Endothelial cell of umbilical vein (primary cell): ENCODE results near the gene LNX2. TPM values are rescaled to one million over a fixed set of nuclear protein-coding genes. Genes with fewer than 3 reads are reported as not detected.

Source experiments
- BruUV-seq: library from RNA; stranded (reverse); fragments of 400-500 nt; replicated peaks from 2 replicates; lab custom pipeline; 2021; lab: Mats Ljungman, UMichigan
- CTCF ChIA-PET: fragments of 300-600, 350-600 bp; sonication (Branson Sonifier 250); formaldehyde crosslinking; loops from one replicate; lab custom pipeline; 2021; ENCODE audit warnings: antibody characterized with exemption, inconsistent platforms; lab: Charles Lee
- POLR2A ChIA-PET: fragments of 300-600, 350-600 bp; sonication (Branson Sonifier 250); formaldehyde crosslinking; loops from one replicate; lab custom pipeline; 2021; ENCODE audit warnings: antibody characterized with exemption, inconsistent platforms; lab: Charles Lee
- DNase-seq: peaks from one replicate; pipeline ENCODE4 v3.0.0-alpha.2; 2011; ENCODE audit warnings: low read depth, low spot score
- FAIRE-seq: peaks from 2 replicates; lab custom pipeline; 2011; peaks lifted over from hg19 to GRCh38; lab: Jason Lieb, UNC
- H2AFZ ChIP-seq: 2 replicates; pipeline ENCODE4 v1.6.0; 2012; ENCODE audit warnings: low read depth, low read length, control low read depth, inconsistent platforms
- H3K27ac ChIP-seq: 2 replicates; pipeline ENCODE4 v1.5.1; 2011; ENCODE audit warnings: low read depth, mild to moderate bottlenecking, control low read depth, low read length, moderate library complexity; ENCODE audit not compliant: insufficient read depth
- H3K27me3 ChIP-seq, 2 experiments: 2 replicates each; pipeline versions ENCODE4 v1.6.0 to v1.6.1; 2011; ENCODE audit warnings: low read length in 2 of 2, mixed read lengths in 1 of 2; ENCODE audit not compliant: control insufficient read depth in 2 of 2, insufficient read depth in 2 of 2
- H3K36me3 ChIP-seq, 2 experiments: 2 replicates in 1 of 2; 3 replicates in 1 of 2; pipeline ENCODE4 v1.5.1; 2011; ENCODE audit warnings: low read length in 2 of 2, mild to moderate bottlenecking in 1 of 2, moderate library complexity in 1 of 2; ENCODE audit not compliant: control insufficient read depth in 2 of 2, insufficient read depth in 2 of 2; ENCODE audit errors: extremely low read depth in 1 of 2
- H3K4me1 ChIP-seq: 3 replicates; pipeline ENCODE4 v1.5.1; 2011; ENCODE audit warnings: mild to moderate bottlenecking, low read length; ENCODE audit not compliant: control insufficient read depth, insufficient read depth; ENCODE audit errors: extremely low read depth
- H3K4me2 ChIP-seq: 2 replicates; pipeline ENCODE4 v1.6.1; 2011; ENCODE audit warnings: low read length, control low read depth, mixed read lengths; ENCODE audit not compliant: insufficient read depth
- H3K4me3 ChIP-seq, 3 experiments: fragments of 200-600 bp in 1 of 3; sonication (generic), shearing (Covaris generic) in 1 of 3; replicated peaks in 1 of 3; 2 replicates each; pipeline ENCODE4 v1.5.1; 2011 to 2016; ENCODE audit warnings: control low read depth in 3 of 3, low read length in 3 of 3, mild to moderate bottlenecking in 2 of 3, inconsistent platforms in 1 of 3, low read depth in 1 of 3, moderate library complexity in 1 of 3; ENCODE audit not compliant: insufficient read depth in 1 of 3
- H3K79me2 ChIP-seq: 2 replicates; pipeline ENCODE4 v1.6.0; 2012; ENCODE audit warnings: low read length, inconsistent platforms; ENCODE audit not compliant: control insufficient read depth, insufficient read depth
- H3K9ac ChIP-seq: replicated peaks from 2 replicates; pipeline ENCODE3; 2011; ENCODE audit warnings: low read length, control low read depth; ENCODE audit not compliant: insufficient read depth; ENCODE audit errors: extremely low read depth
- H3K9me1 ChIP-seq: replicated peaks from 3 replicates; pipeline ENCODE4 v1.6.0; 2011; ENCODE audit warnings: mild to moderate bottlenecking, low read length; ENCODE audit not compliant: control insufficient read depth, insufficient read depth; ENCODE audit errors: extremely low read depth
- H3K9me3 ChIP-seq: replicated peaks from 2 replicates; pipeline ENCODE4 v1.5.1; 2012; ENCODE audit warnings: low read length, inconsistent platforms; ENCODE audit not compliant: control insufficient read depth, insufficient read depth
- H4K20me1 ChIP-seq: replicated peaks from 2 replicates; pipeline ENCODE3; 2011; ENCODE audit warnings: mild to moderate bottlenecking, low read length; ENCODE audit not compliant: control insufficient read depth, insufficient read depth; ENCODE audit errors: extremely low read depth
- CTCF ChIP-seq, 2 donors: IDR thresholded peaks; 1 replicate in 1 of 2; 2 replicates in 1 of 2; pipeline ENCODE4 v1.5.1; 2011; ENCODE audit warnings: low read length in 2 of 2, mild to moderate bottlenecking in 2 of 2, moderate library complexity in 2 of 2, control low read depth in 1 of 2, inconsistent platforms in 1 of 2, low read depth in 1 of 2; ENCODE audit not compliant: insufficient read depth in 1 of 2; ENCODE audit errors: extremely low read depth in 1 of 2
- EZH2 ChIP-seq: IDR thresholded peaks from 2 replicates; pipeline ENCODE4 v1.6.1; 2012; ENCODE audit warnings: borderline replicate concordance, low read depth, mild to moderate bottlenecking, moderate library complexity, low read length, inconsistent platforms; ENCODE audit not compliant: severe bottlenecking
- FOS ChIP-seq: IDR thresholded peaks from 2 replicates; pipeline ENCODE4 v1.6.1; 2011; ENCODE audit warnings: mild to moderate bottlenecking, low read length, moderate library complexity, borderline replicate concordance; ENCODE audit not compliant: insufficient read depth
- GATA2 ChIP-seq: IDR thresholded peaks from 2 replicates; pipeline ENCODE4 v1.7.0; 2011; ENCODE audit warnings: low read depth, mild to moderate bottlenecking, moderate library complexity, mixed read lengths, low read length; ENCODE audit not compliant: insufficient read length, insufficient read depth
- JUN ChIP-seq: IDR thresholded peaks from 2 replicates; pipeline ENCODE4 v1.6.1; 2011; ENCODE audit warnings: borderline replicate concordance, low read depth; ENCODE audit not compliant: insufficient read length, insufficient read depth
- MYC ChIP-seq: IDR thresholded peaks from one replicate; pipeline ENCODE4 v1.6.1; 2011; ENCODE audit warnings: mild to moderate bottlenecking, low read depth, low read length
- POLR2A ChIP-seq: IDR thresholded peaks from 2 replicates; pipeline ENCODE4 v1.6.1; 2012; ENCODE audit warnings: low read depth, mild to moderate bottlenecking, control low read depth, low read length
- POLR2AphosphoS5 ChIP-seq: IDR thresholded peaks from 2 replicates; pipeline ENCODE4 v1.6.1; 2012; ENCODE audit warnings: low read depth, mild to moderate bottlenecking, control low read depth, low read length, moderate library complexity; ENCODE audit not compliant: insufficient read depth
- dilution Hi-C: fragments of 300-500 bp; cut with MboI; formaldehyde crosslinking; loops from one replicate; pipeline ENCODE4 v1.15.0; 2019; ENCODE audit warnings: low sequenced_read_pairs; ENCODE audit not compliant: extremely low pct_ligation_motif_present
- intact Hi-C: fragments of 100-400 bp; cut with micrococcal nuclease; formaldehyde crosslinking; loops from one replicate; pipeline ENCODE4 v1.10.0; 2022
- polyA plus RNA-seq, 4 experiments: library from polyadenylated mRNA; depleted of rRNA in 3 of 4; stranded (reverse) in 3 of 4; unstranded in 1 of 4; fragments of >200 nt; gene quantifications; 2 replicates each; pipeline versions ENCODE4 v1.2.1 to v1.2.3, GENCODE V29; 2011 to 2012; ENCODE audit warnings: missing spikeins in 1 of 4
- total RNA-seq: library from RNA; stranded (reverse); gene quantifications from 2 replicates; pipeline ENCODE4 v1.2.3, GENCODE V29; 2021
- TF ChIP-seq, protein P1 (sequence below): IDR thresholded peaks from 2 replicates; pipeline ENCODE4 v1.6.1; 2011; ENCODE audit not compliant: insufficient read depth, insufficient read length

LNX2 gene
- total and polyA plus RNA-seq, 2 donors (not counting 3 experiments of a cell fraction or from before 2014, with no cell fraction given) = 7.0 to 9.1 TPM

DNA sequence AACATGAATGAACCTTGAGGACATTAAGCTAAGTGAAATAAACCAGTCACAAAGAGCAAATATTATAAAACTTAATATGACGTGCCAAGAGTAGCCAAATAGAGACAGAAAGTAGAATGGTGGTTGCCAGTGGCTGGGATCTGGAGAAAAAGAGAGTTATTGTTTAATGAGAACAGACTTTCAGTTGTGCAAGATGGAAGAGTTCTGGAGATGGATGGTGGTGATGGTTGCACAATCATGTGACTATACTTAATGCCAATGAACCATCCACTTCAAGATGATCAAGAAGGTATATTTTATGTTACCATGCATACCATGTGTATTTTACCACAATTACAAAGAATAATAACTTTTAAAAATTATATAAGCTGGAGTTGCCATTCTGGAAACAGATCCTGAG is 104.2 kb downstream of the LNX2 start:
- no peak overlapping the region for H3K4me3 ChIP-seq
- H3K36me3 ChIP-seq = no peaks in the 10 kb centered on the region
- no peaks in the 10 kb centered on the region for H3K79me2 ChIP-seq
- H3K9me1 ChIP-seq = no peaks in the 10 kb centered on the region
- intact Hi-C loops (no loop called here), dilution Hi-C loops (no loop called here)
- H2AFZ ChIP-seq = no peak overlapping the region
- ChIA-PET POLR2A (no interaction called here), CTCF (interaction anchor here (2.1 kb wide), 1 partner anchor 310 kb away, joined by 5 read pairs; no protein-coding TSS in a partner anchor)
- H3K27ac ChIP-seq = no peak overlapping the region
- BruUV-seq = no TSS peak
- H4K20me1 ChIP-seq = no peaks in the 10 kb centered on the region
- H3K27me3 ChIP-seq = peaks cover 8 to 15% of the 10 kb centered on the region in 2 experiments
- no peak overlapping the region for H3K4me2 ChIP-seq
- no peak overlapping the region for H3K9ac ChIP-seq
- FAIRE-seq (no peak), DNase-seq (no peak)
- H3K9me3 ChIP-seq = no peaks in the 10 kb centered on the region
- no peak for TF ChIP-seq POLR2AphosphoS5
- no peak for TF ChIP-seq EZH2
- TF ChIP-seq, protein P1, sequence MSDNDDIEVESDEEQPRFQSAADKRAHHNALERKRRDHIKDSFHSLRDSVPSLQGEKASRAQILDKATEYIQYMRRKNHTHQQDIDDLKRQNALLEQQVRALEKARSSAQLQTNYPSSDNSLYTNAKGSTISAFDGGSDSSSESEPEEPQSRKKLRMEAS = no peak
- TF ChIP-seq CTCF (IDR thresholded peaks at IDR 0.05; ENCODE audit: extremely low read depth in 1 of 2, insufficient read depth in 1 of 2, low read depth in 1 of 2, low read length in 2 of 2) = no peak
- TF ChIP-seq GATA2 = no peak
- TF ChIP-seq JUN = no peak
- TF ChIP-seq MYC = no peak
- no peak for TF ChIP-seq POLR2A
- TF ChIP-seq FOS = no peak
- H3K4me1 ChIP-seq = no peaks in the 10 kb centered on the region
